Stimulated activated CD4-positive, alpha-beta T cell treated with anti-CD3 and anti-CD28 coated beads, Interleukin-2, amount 100 ng/mL, for 4 hours (primary cell): ENCODE data around the gene BFSP1.

Experiments
- DNase-seq: peaks from one replicate; pipeline ENCODE4 v3.0.0-alpha.2; 2020; ENCODE audit warnings: low read depth

The BFSP1 gene

GRCh38 chr20:17530716-17531664 is at the start of gene BFSP1:
TSS of gene BFSP1 (minus strand) at chr20:17531379. CDS start at chr20:17531329, 50 bp downstream.
- peak; percentile 37 for DNase-seq

GRCh38 chr20:17580895-17581294 is 49.7 kb upstream of the BFSP1 start:
- DNase-seq: no peak

- DNase-seq: no peak
Measured at GRCh38 chr20:17579369-17580039, 48.3 kb upstream of the BFSP1 start.

GRCh38 chr20:17576215-17576614 is 45.0 kb upstream of the BFSP1 start:
- no peak for DNase-seq

GRCh38 chr20:17573463-17573862 is 42.3 kb upstream of the BFSP1 start:
- DNase-seq: no peak

GRCh38 chr20:17572034-17572638 is 41.0 kb upstream of the BFSP1 start:
- DNase-seq: no peak

GRCh38 chr20:17571153-17571527 is 40.0 kb upstream of the BFSP1 start:
- no peak for DNase-seq

GRCh38 chr20:17570347-17571152 is 39.4 kb upstream of the BFSP1 start:
- DNase-seq: no peak

GRCh38 chr20:17569616-17570346 is 38.6 kb upstream of the BFSP1 start, which contains the start of gene DSTN:
TSS of gene DSTN (plus strand) at chr20:17570075. CDS start at chr20:17570209, 134 bp downstream.
- DNase-seq: peak; percentile 81

- no peak for DNase-seq
Measured at GRCh38 chr20:17568972-17569521, 37.9 kb upstream of the BFSP1 start.

- no peak for DNase-seq
Measured at GRCh38 chr20:17568045-17568788, 37.0 kb upstream of the BFSP1 start.

- no peak for DNase-seq
Measured at GRCh38 chr20:17566345-17566744, 35.2 kb upstream of the BFSP1 start.

- DNase-seq: no peak
Measured at GRCh38 chr20:17565169-17565845, 34.1 kb upstream of the BFSP1 start.

- no peak for DNase-seq
Measured at GRCh38 chr20:17562804-17563305, 31.7 kb upstream of the BFSP1 start.

- DNase-seq: no peak
Measured at GRCh38 chr20:17560344-17561074, 29.3 kb upstream of the BFSP1 start.

- no peak for DNase-seq
Measured at GRCh38 chr20:17559338-17559737, 28.2 kb upstream of the BFSP1 start.

GRCh38 chr20:17558941-17559304 is 27.7 kb upstream of the BFSP1 start:
- no peak for DNase-seq

- no peak for DNase-seq
Measured at GRCh38 chr20:17558154-17558940, 27.2 kb upstream of the BFSP1 start.
